HepG2 (cell line): ENCODE data around the gene TMEM19. TPM values are rescaled to one million over a fixed set of nuclear protein-coding genes. Genes with fewer than 3 reads are reported as not detected.
A peak's percentile ranks its signal among the peaks of the same experiment; 100 is the strongest.

Experiments used
- AKNA ChIP-seq: sonication (generic); formaldehyde crosslinking; IDR thresholded peaks from 2 replicates; pipeline ENCODE4 v1.4.0; 2020; ENCODE audit warnings: missing genetic modification reagents, borderline replicate concordance
- ATF3 ChIP-seq: sonication (generic); formaldehyde crosslinking; IDR thresholded peaks from 2 replicates; pipeline ENCODE4 v1.4.0; 2020; ENCODE audit warnings: missing genetic modification reagents
- CAMTA2 ChIP-seq: sonication (generic); formaldehyde crosslinking; IDR thresholded peaks from 2 replicates; pipeline ENCODE4 v1.4.0; 2020; ENCODE audit warnings: mild to moderate bottlenecking, missing genetic modification reagents, borderline replicate concordance
- CBX1 ChIP-seq: IDR thresholded peaks from one replicate; pipeline ENCODE4 v1.6.1; 2016; ENCODE audit warnings: antibody characterized with exemption, low read depth
- EHMT2 ChIP-seq: fragments of 200-600 bp; sonication (generic); IDR thresholded peaks from 2 replicates; pipeline ENCODE4 v1.7.0; 2017; ENCODE audit warnings: antibody characterized with exemption, low read depth, low read length, borderline replicate concordance
- IRF2 ChIP-seq: IDR thresholded peaks from 2 replicates; pipeline ENCODE4 v1.6.1; 2018; ENCODE audit warnings: missing genetic modification reagents, missing compliant biosample characterization
- ZNF142 ChIP-seq: sonication (generic); formaldehyde crosslinking; IDR thresholded peaks from 2 replicates; pipeline ENCODE4 v1.4.0; 2020; ENCODE audit warnings: missing genetic modification reagents
- ZNF44 ChIP-seq: sonication (generic); formaldehyde crosslinking; IDR thresholded peaks from 2 replicates; pipeline ENCODE4 v1.5.1; 2020; ENCODE audit warnings: mild to moderate bottlenecking, missing genetic modification reagents
- ZNF552 ChIP-seq: sonication (generic); formaldehyde crosslinking; IDR thresholded peaks from 2 replicates; pipeline ENCODE4 v1.9.0; 2022; ENCODE audit warnings: missing genetic modification reagents, mild to moderate bottlenecking, borderline replicate concordance
- ZNF704 ChIP-seq: sonication (generic); formaldehyde crosslinking; IDR thresholded peaks from 2 replicates; pipeline ENCODE4 v1.8.1; 2023; ENCODE audit warnings: mild to moderate bottlenecking, inconsistent platforms, moderate library complexity, missing genetic modification reagents, borderline replicate concordance
- polyA plus RNA-seq, 8 experiments: library from polyadenylated mRNA; depleted of rRNA in 3 of 8; stranded (reverse) in 7 of 8; unstranded in 1 of 8; fragments of >200 nt; fragmentation: Illumina TruSeq in 4 of 8; extraction: Trizol in 4 of 8; gene quantifications; 2 replicates each; pipeline versions ENCODE4 v1.2.1 to v1.2.3, GENCODE V29; 2011 to 2016; ENCODE audit warnings: low read depth in 4 of 8, missing spikeins in 1 of 8, mixed read lengths in 1 of 8; ENCODE audit not compliant: insufficient read depth in 1 of 8
- total RNA-seq, 5 experiments: library from RNA; depleted of rRNA; stranded (reverse); fragments of >200 nt; fragmentation: Illumina TruSeq; extraction: Trizol; gene quantifications; 2 replicates each; pipeline ENCODE4 v1.2.3, GENCODE V29; 2016; ENCODE audit warnings: low read depth in 1 of 5
- TF ChIP-seq, protein P1 (sequence below): sonication (generic); formaldehyde crosslinking; IDR thresholded peaks from 2 replicates; pipeline ENCODE4 v1.4.0; 2020; ENCODE audit warnings: missing genetic modification reagents

The TMEM19 gene
- total and polyA plus RNA-seq, 2 of the 13 experiments (the other 11 are each of a cell fraction or from before 2014, with no cell fraction given) = 16.9 to 22.5 TPM

DNA sequence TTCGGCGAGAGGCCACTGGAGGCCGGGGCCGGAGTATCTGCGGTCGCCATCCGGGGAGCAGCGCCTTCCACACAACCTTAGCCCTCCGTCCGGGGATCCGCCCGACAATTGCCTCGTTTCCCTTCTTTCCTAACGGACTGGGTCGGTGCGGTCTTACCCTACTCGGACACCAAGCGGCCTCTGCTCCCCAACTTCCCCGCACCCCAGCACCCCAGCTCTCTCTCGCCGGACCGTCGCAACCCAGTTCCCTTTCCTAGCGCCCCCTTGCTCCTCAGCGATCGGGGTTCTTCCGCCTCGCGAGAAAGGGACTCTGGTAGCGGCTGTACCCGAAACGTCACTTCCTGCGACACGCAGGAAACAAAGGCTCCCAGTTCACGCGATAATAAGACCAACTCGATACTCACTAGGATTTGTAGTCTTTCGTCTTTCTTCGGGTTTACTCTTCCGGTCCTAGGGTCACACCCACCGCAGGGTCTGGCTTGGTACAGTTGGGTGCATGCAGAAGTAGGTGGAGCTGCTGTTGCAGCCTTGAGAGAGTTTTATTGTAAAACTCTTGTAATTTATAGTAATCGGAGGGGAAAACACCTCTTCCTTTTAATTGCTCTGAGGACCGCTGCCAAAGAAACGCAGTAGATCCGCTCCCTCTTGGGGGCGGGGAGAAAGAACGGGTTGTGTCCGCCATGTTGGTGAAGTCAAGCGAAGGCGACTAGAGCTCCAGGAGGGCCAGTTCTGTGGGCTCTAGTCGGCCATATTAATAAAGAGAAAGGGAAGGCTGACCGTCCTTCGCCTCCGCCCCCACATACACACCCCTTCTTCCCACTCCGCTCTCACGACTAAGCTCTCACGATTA is 22.1 kb upstream of the TMEM19 start, which contains the start of the genes THAP2 and ZFC3H1 (continued):
- TF ChIP-seq, protein P1, sequence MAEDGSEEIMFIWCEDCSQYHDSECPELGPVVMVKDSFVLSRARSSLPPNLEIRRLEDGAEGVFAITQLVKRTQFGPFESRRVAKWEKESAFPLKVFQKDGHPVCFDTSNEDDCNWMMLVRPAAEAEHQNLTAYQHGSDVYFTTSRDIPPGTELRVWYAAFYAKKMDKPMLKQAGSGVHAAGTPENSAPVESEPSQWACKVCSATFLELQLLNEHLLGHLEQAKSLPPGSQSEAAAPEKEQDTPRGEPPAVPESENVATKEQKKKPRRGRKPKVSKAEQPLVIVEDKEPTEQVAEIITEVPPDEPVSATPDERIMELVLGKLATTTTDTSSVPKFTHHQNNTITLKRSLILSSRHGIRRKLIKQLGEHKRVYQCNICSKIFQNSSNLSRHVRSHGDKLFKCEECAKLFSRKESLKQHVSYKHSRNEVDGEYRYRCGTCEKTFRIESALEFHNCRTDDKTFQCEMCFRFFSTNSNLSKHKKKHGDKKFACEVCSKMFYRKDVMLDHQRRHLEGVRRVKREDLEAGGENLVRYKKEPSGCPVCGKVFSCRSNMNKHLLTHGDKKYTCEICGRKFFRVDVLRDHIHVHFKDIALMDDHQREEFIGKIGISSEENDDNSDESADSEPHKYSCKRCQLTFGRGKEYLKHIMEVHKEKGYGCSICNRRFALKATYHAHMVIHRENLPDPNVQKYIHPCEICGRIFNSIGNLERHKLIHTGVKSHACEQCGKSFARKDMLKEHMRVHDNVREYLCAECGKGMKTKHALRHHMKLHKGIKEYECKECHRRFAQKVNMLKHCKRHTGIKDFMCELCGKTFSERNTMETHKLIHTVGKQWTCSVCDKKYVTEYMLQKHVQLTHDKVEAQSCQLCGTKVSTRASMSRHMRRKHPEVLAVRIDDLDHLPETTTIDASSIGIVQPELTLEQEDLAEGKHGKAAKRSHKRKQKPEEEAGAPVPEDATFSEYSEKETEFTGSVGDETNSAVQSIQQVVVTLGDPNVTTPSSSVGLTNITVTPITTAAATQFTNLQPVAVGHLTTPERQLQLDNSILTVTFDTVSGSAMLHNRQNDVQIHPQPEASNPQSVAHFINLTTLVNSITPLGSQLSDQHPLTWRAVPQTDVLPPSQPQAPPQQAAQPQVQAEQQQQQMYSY = no peak
- TF ChIP-seq ZNF142 (CRISPR knock-in tag) (0 out of 2 replicates have a peak, but pooled peaks have one; percentile 18), ZNF704 (CRISPR knock-in tag) (no peak), ATF3 (CRISPR knock-in tag) (no peak; the same call in 1 of the 2 replicates), EHMT2 (peak; percentile 92), CAMTA2 (CRISPR knock-in tag) (no peak), CBX1 (no peak), IRF2 (CRISPR knock-in tag) (peak; percentile 74), ZNF44 (peak; percentile 74; the same call in 1 of the 2 replicates), ZNF552 (CRISPR knock-in tag) (no peak), AKNA (CRISPR knock-in tag) (no peak)
